ENCODE data around the gene TBC1D1.
"Not testable (repeated sequence)": the region's sequence is repeated elsewhere in the genome, so short reads cannot be mapped to it uniquely, and the experiment has no call there.

The TBC1D1 gene

GRCh38 chr4:37968747-37969146 lies 77.9 kb downstream of the TBC1D1 start:
- DNase-seq, result no peak

- DNase-seq, result peak in 4 of 5 experiments; percentile 39 to 69 (median 52)
These were observed 79.8 kb downstream of the TBC1D1 start for GRCh38 chr4:37970702-37971101.

- no peak for DNase-seq
These were observed 80.3 kb downstream of the TBC1D1 start for GRCh38 chr4:37971202-37971601.

GRCh38 chr4:37973441-37973840 lies 82.6 kb downstream of the TBC1D1 start:
- DNase-seq, result no peak

GRCh38 chr4:37975321-37975822 lies 84.5 kb downstream of the TBC1D1 start:
- not testable (repeated sequence) for DNase-seq

GRCh38 chr4:37976507-37976906 lies 85.6 kb downstream of the TBC1D1 start:
- DNase-seq, result no peak

- peak; percentile 60 to 83 (median 75) for DNase-seq
These were observed 86.1 kb downstream of the TBC1D1 start for GRCh38 chr4:37976991-37977470.

GRCh38 chr4:37977471-37978247 lies 86.8 kb downstream of the TBC1D1 start:
- DNase-seq, result peak; percentile 46 to 85 (median 67)

- peak in 2 of 5 experiments; percentile 2 to 24 for DNase-seq
These were observed 87.5 kb downstream of the TBC1D1 start for GRCh38 chr4:37978248-37978924.

GRCh38 chr4:37980246-37980645 lies 89.4 kb downstream of the TBC1D1 start:
- DNase-seq, result no peak

GRCh38 chr4:37981425-37981824 lies 90.5 kb downstream of the TBC1D1 start:
- DNase-seq, result no peak

GRCh38 chr4:37981844-37982720 lies 91.2 kb downstream of the TBC1D1 start:
- no peak for DNase-seq

- DNase-seq, result no peak
These were observed 91.9 kb downstream of the TBC1D1 start for GRCh38 chr4:37982736-37983135.

- no peak for DNase-seq
These were observed 93.1 kb downstream of the TBC1D1 start for GRCh38 chr4:37983951-37984350.

GRCh38 chr4:37985730-37986275 lies 94.9 kb downstream of the TBC1D1 start:
- DNase-seq, result no peak

GRCh38 chr4:37988670-37989069 lies 97.8 kb downstream of the TBC1D1 start:
- DNase-seq, result no peak

GRCh38 chr4:37989398-37990260 lies 98.7 kb downstream of the TBC1D1 start:
- no peak for DNase-seq

GRCh38 chr4:37990731-37991245 lies 99.9 kb downstream of the TBC1D1 start:
- no peak for DNase-seq

- no peak for DNase-seq
These were observed 100.9 kb downstream of the TBC1D1 start for GRCh38 chr4:37991623-37992410.

GRCh38 chr4:37993806-37994205 lies 102.9 kb downstream of the TBC1D1 start:
- no peak for DNase-seq

Data from T-helper 2 cell (primary cell).